Sigmoid colon (tissue), 7 donors: ENCODE results near the gene GABBR1. TPM values are rescaled to one million over a fixed set of nuclear protein-coding genes. Genes with fewer than 3 reads are reported as not detected.

Experiments used
- DNase-seq: peaks from one replicate; pipeline ENCODE4 v3.0.0-alpha.2; 2019
- H3K27ac ChIP-seq, 4 donors: fragments of 200-600 bp; sonication (generic); one replicate each; pipeline ENCODE4 v1.5.1; 2016 to 2019; ENCODE audit warnings: mild to moderate bottlenecking in 1 of 4
- H3K27me3 ChIP-seq, 3 donors: fragments of 200-600 bp; sonication (generic); one replicate each; pipeline ENCODE4 v1.5.1; 2019; ENCODE audit warnings: mild to moderate bottlenecking in 1 of 3
- H3K36me3 ChIP-seq, 4 donors: fragments of 200-600 bp; sonication (generic); one replicate each; pipeline ENCODE4 v1.5.1; 2016 to 2019
- H3K4me1 ChIP-seq, 4 donors: fragments of 200-600 bp; sonication (generic); one replicate each; pipeline ENCODE4 v1.5.1; 2017 to 2019
- H3K4me3 ChIP-seq, 4 donors: fragments of 200-600 bp; sonication (generic); one replicate each; pipeline ENCODE4 v1.5.1; 2017 to 2019; ENCODE audit warnings: mild to moderate bottlenecking in 2 of 4, moderate library complexity in 1 of 4
- H3K9me3 ChIP-seq, 4 donors: fragments of 200-600 bp in 3 of 4; sonication (generic) in 3 of 4; one replicate each; pipeline versions ENCODE4 v1.5.1 to v1.6.1; 2013 to 2019
- EP300 ChIP-seq, 4 donors: sonication (generic); formaldehyde crosslinking; IDR thresholded peaks; one replicate each; pipeline ENCODE4 v1.6.1; 2017; ENCODE audit warnings: antibody characterized with exemption in 4 of 4
- POLR2A ChIP-seq, 2 donors: fragments of 450-650 bp; IDR thresholded peaks; one replicate each; pipeline ENCODE4 v1.6.1; 2016; ENCODE audit warnings: antibody characterized with exemption in 2 of 2, mild to moderate bottlenecking in 2 of 2, moderate library complexity in 2 of 2
- POLR2AphosphoS5 ChIP-seq, 4 donors: sonication (generic); formaldehyde crosslinking; IDR thresholded peaks; one replicate each; pipeline ENCODE4 v1.6.1; 2017; ENCODE audit warnings: antibody characterized with exemption in 4 of 4
- WGBS, 2 donors: extraction: QIAGEN DNeasy Blood & Tissue Kit; methylation state at CpG; one replicate each; pipeline ENCODE4 v1.1.7; 2013; 5-methylcytosine and 5-hydroxymethylcytosine counted together
- intact Hi-C: fragments of 100-400 bp; cut with DNase I; formaldehyde crosslinking; loops from one replicate; pipeline ENCODE4 v1.15.1; 2023
- polyA plus RNA-seq, 3 donors: library from polyadenylated mRNA; stranded (reverse); fragments of 200-250 nt; gene quantifications; one replicate each; pipeline ENCODE4 v1.2.3, GENCODE V29; 2013
- total RNA-seq, 4 donors: library from RNA; depleted of rRNA; stranded (reverse); fragments of >200 nt; gene quantifications; one replicate each; pipeline ENCODE4 v1.1.0, GENCODE V29; 2016
- TF ChIP-seq, protein P1 (sequence below), 4 experiments: fragments of 450-650 bp in 3 of 4; fragments of 200-600 bp in 1 of 4; IDR thresholded peaks; one replicate each; pipeline ENCODE4 v1.5.1; 2016 to 2019; ENCODE audit warnings: antibody characterized with exemption in 4 of 4, mild to moderate bottlenecking in 3 of 4, moderate library complexity in 2 of 4
- donor health status: healthy with polysubstance abuse.
- donor health status: Bipolar disorder and iron deficiency.
- donor health status: healthy.

Gene GABBR1
- total RNA-seq = 10 to 100 TPM; 26.5 to 73.9 (median 46.0) TPM
- polyA plus RNA-seq = 10 to 100 TPM in 1 of 3 donors, 1 to 10 TPM in 1, under 1 TPM in 1; 0.92 to 20.6 (median 4.2) TPM

GRCh38 chr6:29632789-29633533 is at the start of gene GABBR1:
Gene GABBR1, minus strand, starts transcription at chr6:29633183. Its CDS starts 798 bp downstream, at chr6:29632385.
- Histone ChIP-seq H3K4me3 (peak within 1 kb of the TSS; percentile 76 to 89 (median 79)), H3K9me3 (no peaks in the 10 kb centered on the region), H3K27me3 (no peaks in the 10 kb centered on the region), H3K4me1 (peaks cover 0 to 36% (median 31%) of the 10 kb centered on the region in 4 donors), H3K27ac (peak within 1 kb of the TSS; percentile 88 to 90 (median 89)), H3K36me3 (no peaks in the 10 kb centered on the region)
- 1 to 2% methylated on average over 57 of the region's 57 CpGs for WGBS, 2 donors
- TF ChIP-seq, protein P1, sequence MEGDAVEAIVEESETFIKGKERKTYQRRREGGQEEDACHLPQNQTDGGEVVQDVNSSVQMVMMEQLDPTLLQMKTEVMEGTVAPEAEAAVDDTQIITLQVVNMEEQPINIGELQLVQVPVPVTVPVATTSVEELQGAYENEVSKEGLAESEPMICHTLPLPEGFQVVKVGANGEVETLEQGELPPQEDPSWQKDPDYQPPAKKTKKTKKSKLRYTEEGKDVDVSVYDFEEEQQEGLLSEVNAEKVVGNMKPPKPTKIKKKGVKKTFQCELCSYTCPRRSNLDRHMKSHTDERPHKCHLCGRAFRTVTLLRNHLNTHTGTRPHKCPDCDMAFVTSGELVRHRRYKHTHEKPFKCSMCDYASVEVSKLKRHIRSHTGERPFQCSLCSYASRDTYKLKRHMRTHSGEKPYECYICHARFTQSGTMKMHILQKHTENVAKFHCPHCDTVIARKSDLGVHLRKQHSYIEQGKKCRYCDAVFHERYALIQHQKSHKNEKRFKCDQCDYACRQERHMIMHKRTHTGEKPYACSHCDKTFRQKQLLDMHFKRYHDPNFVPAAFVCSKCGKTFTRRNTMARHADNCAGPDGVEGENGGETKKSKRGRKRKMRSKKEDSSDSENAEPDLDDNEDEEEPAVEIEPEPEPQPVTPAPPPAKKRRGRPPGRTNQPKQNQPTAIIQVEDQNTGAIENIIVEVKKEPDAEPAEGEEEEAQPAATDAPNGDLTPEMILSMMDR (IDR thresholded peaks at IDR 0.05) = no peak
- TF ChIP-seq POLR2AphosphoS5 (IDR thresholded peaks at IDR 0.05) (peak; percentile 74 to 94 (median 82)), POLR2A (IDR thresholded peaks at IDR 0.05) (peak; percentile 4 to 74), EP300 (IDR thresholded peaks at IDR 0.05) (no peak)
- intact Hi-C loops = loop anchor here (2.0 to 5.0 kb wide), 2 partner anchors 18 to 114 kb away; no protein-coding TSS in a partner anchor
- peak; percentile 96 for DNase-seq

GRCh38 chr6:29681811-29682210 is 48.8 kb upstream of the GABBR1 start:
- WGBS, 2 donors = 89 to 93% methylated on average over 8 of the region's 8 CpGs

GRCh38 chr6:29680904-29681303 is 47.9 kb upstream of the GABBR1 start, which contains the start of gene ZFP57:
Gene ZFP57, minus strand, starts transcription at chr6:29681152. Its CDS starts 4,149 bp downstream, at chr6:29677003.
- intact Hi-C loops = no loop called here
- TF ChIP-seq, protein P1 (IDR thresholded peaks at IDR 0.05) = no peak
- no peak for TF ChIP-seq POLR2AphosphoS5 (IDR thresholded peaks at IDR 0.05)
- no peak for TF ChIP-seq POLR2A (IDR thresholded peaks at IDR 0.05)
- TF ChIP-seq EP300 (IDR thresholded peaks at IDR 0.05) = no peak
- no peak within 1 kb of the TSS for H3K27ac ChIP-seq
- H3K9me3 ChIP-seq = no peaks in the 10 kb centered on the region
- H3K4me3 ChIP-seq = no peak within 1 kb of the TSS
- DNase-seq = no peak
- H3K27me3 ChIP-seq = peaks cover 0 to 4% (median 0%) of the 10 kb centered on the region in 3 donors
- H3K4me1 ChIP-seq = no peaks in the 10 kb centered on the region
- WGBS, 2 donors = 80 to 81% methylated on average over 31 of the region's 31 CpGs
- no peaks in the 10 kb centered on the region for H3K36me3 ChIP-seq

More at GRCh38 chr6:29681811-29682210, 48.8 kb upstream of the GABBR1 start:
- H3K27me3 ChIP-seq = peaks cover 0 to 4% (median 0%) of the 10 kb centered on the region in 3 donors
- no peak overlapping the region for H3K27ac ChIP-seq
- no peaks in the 10 kb centered on the region for H3K4me1 ChIP-seq
- no peak overlapping the region for H3K4me3 ChIP-seq
- peaks cover 0 to 2% (median 0%) of the 10 kb centered on the region in 4 donors for H3K9me3 ChIP-seq
- H3K36me3 ChIP-seq = no peaks in the 10 kb centered on the region
- DNase-seq = no peak
- intact Hi-C loops = no loop called here
- TF ChIP-seq POLR2AphosphoS5 (IDR thresholded peaks at IDR 0.05) (no peak), EP300 (IDR thresholded peaks at IDR 0.05) (no peak), POLR2A (IDR thresholded peaks at IDR 0.05) (no peak)
- TF ChIP-seq, protein P1 (IDR thresholded peaks at IDR 0.05) = no peak

GRCh38 chr6:29680416-29680815 is 47.4 kb upstream of the GABBR1 start:
- intact Hi-C loops = no loop called here
- no peaks in the 10 kb centered on the region for H3K9me3 ChIP-seq
- 90 to 93% methylated on average over 24 of the region's 24 CpGs for WGBS, 2 donors
- no peaks in the 10 kb centered on the region for H3K4me1 ChIP-seq
- H3K36me3 ChIP-seq = no peaks in the 10 kb centered on the region
- H3K27ac ChIP-seq = no peak overlapping the region
- H3K4me3 ChIP-seq = no peak overlapping the region
- peaks cover 0 to 4% (median 0%) of the 10 kb centered on the region in 3 donors for H3K27me3 ChIP-seq
- no peak for TF ChIP-seq EP300 (IDR thresholded peaks at IDR 0.05)
- TF ChIP-seq, protein P1 (IDR thresholded peaks at IDR 0.05) = no peak
- TF ChIP-seq POLR2A (IDR thresholded peaks at IDR 0.05) = no peak
- TF ChIP-seq POLR2AphosphoS5 (IDR thresholded peaks at IDR 0.05) = no peak
- DNase-seq = no peak
